ENCODE results near the gene ADAM10.

Gene ADAM10

DNA sequence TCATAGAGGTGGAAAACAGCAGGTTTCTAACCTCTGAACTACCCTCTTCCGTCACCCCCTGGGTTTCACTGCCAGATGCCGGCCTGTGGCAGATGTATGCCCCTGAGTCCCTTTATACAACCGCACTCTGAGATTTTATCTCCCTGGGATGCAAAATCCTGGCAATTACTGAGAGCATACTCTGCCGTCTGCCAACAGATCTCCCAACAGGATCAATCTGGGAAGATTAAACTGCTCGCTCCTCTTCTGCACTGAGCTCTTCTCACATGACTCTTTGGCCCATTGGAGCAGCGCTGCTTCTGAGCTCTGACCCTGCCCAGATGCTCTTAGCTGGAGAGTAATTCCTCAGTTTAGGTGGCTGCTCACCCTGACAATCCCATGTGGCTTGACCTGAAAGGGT, 184.5 kb downstream of the ADAM10 start:
- Histone ChIP-seq H3K4me1 (ENCODE audit: insufficient read depth, low read length) (peaks cover 2% of the 10 kb centered on the region), H3K4me3 (ENCODE audit: low read length) (no peak overlapping the region), H2AFZ (ENCODE audit: low read depth, low read length) (no peak overlapping the region), H3K36me3 (ENCODE audit: insufficient read depth, low read length) (no peaks in the 10 kb centered on the region), H3K9me3 (ENCODE audit: low read length) (no peaks in the 10 kb centered on the region), H3K27me3 (ENCODE audit: insufficient read depth, low read length) (no peaks in the 10 kb centered on the region)

DNA sequence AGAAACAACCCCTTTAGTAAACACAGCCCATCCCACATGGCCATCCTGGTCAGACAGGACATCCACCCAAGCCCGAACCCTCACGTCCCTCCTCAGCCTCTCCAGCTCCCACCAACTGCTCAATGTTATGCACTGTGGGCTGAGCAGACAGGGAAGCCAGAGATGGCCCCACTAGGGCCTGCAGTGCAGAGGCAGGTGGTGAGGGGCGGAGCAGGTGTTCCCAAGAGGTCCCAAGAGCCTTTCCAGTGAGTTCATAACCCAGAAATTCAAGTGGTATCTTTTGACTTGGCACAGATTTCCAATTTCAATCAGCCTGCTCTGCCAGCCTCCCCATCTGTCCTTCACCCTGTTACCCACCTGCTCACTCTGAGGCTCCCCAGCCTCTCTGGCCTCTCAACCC, 187.4 kb downstream of the ADAM10 start:
- Histone ChIP-seq H3K27me3 (ENCODE audit: insufficient read depth, low read length) (no peaks in the 10 kb centered on the region), H3K36me3 (ENCODE audit: insufficient read depth, low read length) (no peaks in the 10 kb centered on the region), H3K9me3 (ENCODE audit: low read length) (no peaks in the 10 kb centered on the region), H3K4me3 (ENCODE audit: low read length) (no peak overlapping the region), H3K4me1 (ENCODE audit: insufficient read depth, low read length) (no peaks in the 10 kb centered on the region), H2AFZ (ENCODE audit: low read depth, low read length) (no peak overlapping the region)

DNA sequence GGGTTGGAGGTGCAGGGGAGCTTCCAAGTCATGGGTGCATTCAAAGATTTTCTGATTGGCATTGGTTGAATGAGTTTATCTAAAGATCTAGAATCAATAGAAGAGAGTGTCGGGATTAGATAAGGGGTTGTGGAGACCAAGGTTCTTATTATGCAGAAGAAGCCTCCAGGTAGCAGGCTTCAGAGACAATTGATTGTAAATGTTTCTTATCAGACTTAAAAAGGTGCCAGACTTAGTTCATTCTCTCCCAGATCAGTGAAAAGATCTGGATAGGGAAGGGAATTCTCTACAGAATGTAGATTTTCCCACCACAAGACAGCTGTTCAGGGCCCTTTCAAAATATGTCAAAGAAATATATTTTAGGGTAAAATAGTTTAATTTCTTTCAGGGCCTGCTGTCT, 188.2 kb downstream of the ADAM10 start:
- H3K27me3 ChIP-seq (ENCODE audit: insufficient read depth, low read length) = no peaks in the 10 kb centered on the region
- no peaks in the 10 kb centered on the region for H3K9me3 ChIP-seq (ENCODE audit: low read length)
- H3K4me3 ChIP-seq (ENCODE audit: low read length) = no peak overlapping the region
- H2AFZ ChIP-seq (ENCODE audit: low read depth, low read length) = no peak overlapping the region
- H3K36me3 ChIP-seq (ENCODE audit: insufficient read depth, low read length) = no peaks in the 10 kb centered on the region
- no peaks in the 10 kb centered on the region for H3K4me1 ChIP-seq (ENCODE audit: insufficient read depth, low read length)

DNA sequence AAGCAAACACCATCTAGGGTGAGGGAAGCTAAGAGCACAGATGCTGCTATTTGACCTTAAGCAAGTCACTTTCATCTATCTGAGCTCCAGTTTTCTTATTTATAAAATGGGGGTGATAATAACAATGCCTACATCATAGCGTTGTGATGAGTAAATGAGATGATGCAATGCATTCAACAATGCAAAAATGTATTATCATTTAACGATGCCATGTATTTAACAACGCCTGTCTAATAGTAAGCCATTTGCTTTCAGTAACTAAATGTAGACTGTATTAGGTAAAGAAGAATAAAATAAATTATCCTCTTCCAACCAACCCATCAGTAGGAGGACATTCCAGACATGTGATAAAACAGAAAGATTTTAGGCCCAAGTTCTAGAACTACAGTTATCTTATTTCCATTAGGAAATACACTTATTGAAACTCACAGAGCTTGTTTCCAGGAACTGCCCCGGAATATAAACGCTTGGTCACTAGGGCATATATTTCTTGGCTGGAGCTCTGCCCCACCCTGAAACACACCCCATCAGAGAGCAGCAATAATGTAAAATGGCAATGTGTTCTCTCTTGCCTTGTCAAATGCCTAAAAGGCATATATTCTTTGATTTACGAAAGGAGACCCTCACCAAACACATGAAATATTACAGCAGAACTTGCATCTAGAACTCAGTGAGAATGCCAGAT, 189.5 kb downstream of the ADAM10 start:
- Histone ChIP-seq H3K4me3 (ENCODE audit: low read length) (no peak overlapping the region), H3K36me3 (ENCODE audit: insufficient read depth, low read length) (no peaks in the 10 kb centered on the region), H2AFZ (ENCODE audit: low read depth, low read length) (no peak overlapping the region)

DNA sequence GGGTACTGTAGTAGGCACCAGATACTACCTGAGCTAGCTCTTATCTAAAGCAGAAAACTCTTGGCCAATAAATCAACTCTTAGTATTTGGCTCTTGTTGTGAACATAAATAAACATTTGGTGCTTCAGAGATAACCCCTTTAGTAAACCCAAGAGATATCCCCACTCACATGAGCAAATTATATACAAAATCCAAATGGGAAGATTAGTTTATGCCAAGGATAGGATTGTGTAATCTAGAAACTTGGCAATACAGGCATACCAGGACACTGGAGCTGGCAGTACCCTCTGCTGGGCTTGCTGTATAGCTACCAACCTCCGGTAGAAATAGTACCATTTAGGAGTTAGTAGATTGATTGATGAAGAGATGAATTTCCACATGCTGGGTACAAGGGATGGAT, 190.7 kb downstream of the ADAM10 start:
- H3K4me3 ChIP-seq (ENCODE audit: low read length) = no peak overlapping the region
- H2AFZ ChIP-seq (ENCODE audit: low read depth, low read length) = no peak overlapping the region
- H3K27me3 ChIP-seq (ENCODE audit: insufficient read depth, low read length) = no peaks in the 10 kb centered on the region
- no peaks in the 10 kb centered on the region for H3K4me1 ChIP-seq (ENCODE audit: insufficient read depth, low read length)
- H3K9me3 ChIP-seq (ENCODE audit: low read length) = no peaks in the 10 kb centered on the region
- H3K36me3 ChIP-seq (ENCODE audit: insufficient read depth, low read length) = no peaks in the 10 kb centered on the region

More for the DNA sequence above, 189.5 kb downstream of the ADAM10 start:
- H3K27me3 ChIP-seq (ENCODE audit: insufficient read depth, low read length) = no peaks in the 10 kb centered on the region
- H3K9me3 ChIP-seq (ENCODE audit: low read length) = no peaks in the 10 kb centered on the region
- no peaks in the 10 kb centered on the region for H3K4me1 ChIP-seq (ENCODE audit: insufficient read depth, low read length)

DNA sequence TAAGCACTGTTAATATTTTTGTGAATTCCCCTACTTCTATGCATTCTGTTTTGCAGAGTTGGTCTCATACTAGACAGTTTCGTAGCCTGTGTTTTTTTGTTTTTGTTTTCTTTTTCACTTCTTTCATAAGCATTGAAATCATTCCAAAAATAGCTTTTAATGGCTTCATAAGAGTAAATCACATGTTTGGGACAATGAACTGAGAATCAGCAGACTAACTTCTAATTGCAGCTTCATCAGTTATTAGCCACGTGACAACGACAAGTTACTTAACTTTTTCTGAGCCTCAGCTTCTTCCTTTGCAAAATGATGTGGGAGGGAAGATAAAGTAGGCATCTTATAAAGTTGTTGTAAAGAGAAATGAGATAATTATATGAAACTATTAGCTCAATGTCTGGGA, 193.0 kb downstream of the ADAM10 start:
- no peaks in the 10 kb centered on the region for H3K9me3 ChIP-seq (ENCODE audit: low read length)
- H2AFZ ChIP-seq (ENCODE audit: low read depth, low read length) = no peak overlapping the region
- H3K27me3 ChIP-seq (ENCODE audit: insufficient read depth, low read length) = no peaks in the 10 kb centered on the region
- no peaks in the 10 kb centered on the region for H3K4me1 ChIP-seq (ENCODE audit: insufficient read depth, low read length)
- H3K4me3 ChIP-seq (ENCODE audit: low read length) = no peak overlapping the region
- no peaks in the 10 kb centered on the region for H3K36me3 ChIP-seq (ENCODE audit: insufficient read depth, low read length)

DNA sequence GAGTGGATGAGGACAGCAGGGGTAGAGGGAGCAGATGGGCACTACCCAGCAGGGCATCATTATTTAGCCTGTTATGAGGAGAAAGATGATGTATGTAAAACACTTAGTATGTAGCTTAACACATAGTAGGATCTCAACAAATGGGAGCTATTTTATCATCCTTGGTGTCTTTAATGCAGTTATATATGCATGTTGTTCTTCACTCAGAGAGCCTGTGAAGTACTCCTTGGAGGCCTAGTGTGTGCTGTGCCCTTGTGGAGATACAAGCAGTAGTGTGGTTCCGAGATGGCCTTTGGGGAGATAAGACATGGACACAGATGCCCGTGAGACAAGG, 193.5 kb downstream of the ADAM10 start:
- no peaks in the 10 kb centered on the region for H3K27me3 ChIP-seq (ENCODE audit: insufficient read depth, low read length)
- H3K4me3 ChIP-seq (ENCODE audit: low read length) = no peak overlapping the region
- no peaks in the 10 kb centered on the region for H3K36me3 ChIP-seq (ENCODE audit: insufficient read depth, low read length)
- H2AFZ ChIP-seq (ENCODE audit: low read depth, low read length) = no peak overlapping the region
- no peaks in the 10 kb centered on the region for H3K9me3 ChIP-seq (ENCODE audit: low read length)
- H3K4me1 ChIP-seq (ENCODE audit: insufficient read depth, low read length) = no peaks in the 10 kb centered on the region

DNA sequence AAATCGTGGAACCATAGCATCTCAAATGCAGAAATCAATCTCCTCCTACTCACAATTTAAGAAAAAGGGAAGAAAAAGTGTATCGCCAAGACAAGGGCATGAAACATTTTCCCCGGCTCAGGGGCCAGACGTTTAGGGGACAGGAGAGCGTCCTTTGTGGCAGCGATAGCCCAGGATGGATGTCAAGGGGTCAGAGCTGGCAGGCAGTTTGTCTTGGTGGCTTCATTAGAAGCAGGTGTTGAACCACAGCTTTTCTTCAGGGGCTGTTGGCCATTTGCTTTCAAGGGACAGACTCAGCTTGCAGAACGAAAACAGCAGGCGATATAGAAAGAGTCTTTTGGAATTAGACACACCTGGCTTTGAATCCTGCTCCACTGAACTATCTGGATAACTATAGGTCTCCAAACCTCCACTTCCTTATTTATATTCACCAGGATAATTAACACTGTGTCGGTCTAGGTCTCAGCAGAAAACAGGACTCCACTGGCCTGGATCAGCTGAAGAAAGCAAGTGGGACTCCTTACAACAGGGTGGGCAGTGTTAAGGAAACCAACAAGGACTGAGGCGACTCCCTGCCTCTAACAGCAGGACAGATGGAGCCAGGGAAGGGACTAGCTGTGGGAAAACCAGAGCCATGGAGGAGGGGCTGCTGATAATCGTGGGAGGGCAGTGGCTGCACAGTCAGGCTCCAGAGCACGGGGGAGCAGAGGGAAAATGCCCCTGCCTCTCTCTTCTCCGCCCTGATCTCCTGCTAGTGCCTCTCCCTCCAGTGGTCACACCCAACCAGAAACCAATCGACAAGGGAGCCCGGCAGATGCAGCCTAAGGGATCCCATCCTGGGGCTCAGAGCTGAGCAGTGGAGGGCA, 194.1 kb downstream of the ADAM10 start:
- Histone ChIP-seq H3K36me3 (ENCODE audit: insufficient read depth, low read length) (no peaks in the 10 kb centered on the region), H3K4me1 (ENCODE audit: insufficient read depth, low read length) (no peaks in the 10 kb centered on the region), H3K4me3 (ENCODE audit: low read length) (no peak overlapping the region), H2AFZ (ENCODE audit: low read depth, low read length) (no peak overlapping the region), H3K27me3 (ENCODE audit: insufficient read depth, low read length) (no peaks in the 10 kb centered on the region), H3K9me3 (ENCODE audit: low read length) (no peaks in the 10 kb centered on the region)

DNA sequence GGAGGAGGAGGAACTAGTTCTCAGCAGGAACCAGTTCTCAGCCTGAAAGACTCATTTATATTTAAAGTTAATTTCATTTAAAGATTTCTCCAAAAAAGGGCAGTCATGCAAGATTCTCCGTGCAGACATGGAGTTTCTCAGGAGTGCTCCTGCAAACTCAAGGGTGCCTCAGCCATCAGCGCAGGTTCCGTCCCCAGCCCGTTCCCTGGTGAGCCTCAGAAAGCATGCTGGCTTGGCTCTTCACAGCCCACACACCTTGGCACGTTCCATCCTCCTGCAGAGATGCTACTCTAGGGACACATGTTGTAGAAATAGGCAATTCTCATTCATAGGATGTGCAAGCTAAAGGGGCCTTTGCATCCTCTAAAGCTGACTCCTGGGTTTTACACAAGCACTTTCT, 194.7 kb downstream of the ADAM10 start:
- H3K9me3 ChIP-seq (ENCODE audit: low read length) = no peaks in the 10 kb centered on the region
- H2AFZ ChIP-seq (ENCODE audit: low read depth, low read length) = no peak overlapping the region
- H3K36me3 ChIP-seq (ENCODE audit: insufficient read depth, low read length) = no peaks in the 10 kb centered on the region
- H3K4me1 ChIP-seq (ENCODE audit: insufficient read depth, low read length) = no peaks in the 10 kb centered on the region
- H3K4me3 ChIP-seq (ENCODE audit: low read length) = no peak overlapping the region
- no peaks in the 10 kb centered on the region for H3K27me3 ChIP-seq (ENCODE audit: insufficient read depth, low read length)

DNA sequence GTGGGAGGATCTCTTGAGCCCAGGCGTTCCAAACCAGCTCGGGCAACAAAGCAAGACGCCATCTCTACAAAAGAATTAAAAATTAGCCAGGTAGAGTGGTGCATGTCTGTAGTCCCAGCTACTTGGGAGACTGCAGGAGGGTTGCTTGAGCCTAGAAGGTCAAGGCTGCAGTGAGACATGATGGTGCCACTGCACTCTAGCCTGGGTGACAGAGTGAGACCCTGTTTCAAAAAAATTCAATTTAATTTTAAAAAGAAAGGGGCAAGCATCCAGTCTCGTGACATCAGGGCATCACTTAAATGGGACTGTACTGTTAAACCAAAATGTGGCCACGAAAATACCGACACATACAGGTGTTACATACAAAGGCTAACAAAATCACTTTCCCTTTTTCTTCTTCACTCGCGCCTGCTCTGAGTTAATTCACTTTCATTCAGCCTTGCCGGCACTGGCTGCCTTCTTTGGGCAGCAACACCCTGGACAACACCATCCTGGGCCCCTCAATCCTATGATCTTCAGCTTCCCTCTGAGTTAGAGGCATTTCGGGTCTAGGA, 196.1 kb downstream of the ADAM10 start:
- Histone ChIP-seq H3K4me1 (ENCODE audit: insufficient read depth, low read length) (no peaks in the 10 kb centered on the region), H3K9me3 (ENCODE audit: low read length) (no peaks in the 10 kb centered on the region), H3K4me3 (ENCODE audit: low read length) (no peak overlapping the region), H3K27me3 (ENCODE audit: insufficient read depth, low read length) (no peaks in the 10 kb centered on the region), H2AFZ (ENCODE audit: low read depth, low read length) (no peak overlapping the region), H3K36me3 (ENCODE audit: insufficient read depth, low read length) (no peaks in the 10 kb centered on the region)

DNA sequence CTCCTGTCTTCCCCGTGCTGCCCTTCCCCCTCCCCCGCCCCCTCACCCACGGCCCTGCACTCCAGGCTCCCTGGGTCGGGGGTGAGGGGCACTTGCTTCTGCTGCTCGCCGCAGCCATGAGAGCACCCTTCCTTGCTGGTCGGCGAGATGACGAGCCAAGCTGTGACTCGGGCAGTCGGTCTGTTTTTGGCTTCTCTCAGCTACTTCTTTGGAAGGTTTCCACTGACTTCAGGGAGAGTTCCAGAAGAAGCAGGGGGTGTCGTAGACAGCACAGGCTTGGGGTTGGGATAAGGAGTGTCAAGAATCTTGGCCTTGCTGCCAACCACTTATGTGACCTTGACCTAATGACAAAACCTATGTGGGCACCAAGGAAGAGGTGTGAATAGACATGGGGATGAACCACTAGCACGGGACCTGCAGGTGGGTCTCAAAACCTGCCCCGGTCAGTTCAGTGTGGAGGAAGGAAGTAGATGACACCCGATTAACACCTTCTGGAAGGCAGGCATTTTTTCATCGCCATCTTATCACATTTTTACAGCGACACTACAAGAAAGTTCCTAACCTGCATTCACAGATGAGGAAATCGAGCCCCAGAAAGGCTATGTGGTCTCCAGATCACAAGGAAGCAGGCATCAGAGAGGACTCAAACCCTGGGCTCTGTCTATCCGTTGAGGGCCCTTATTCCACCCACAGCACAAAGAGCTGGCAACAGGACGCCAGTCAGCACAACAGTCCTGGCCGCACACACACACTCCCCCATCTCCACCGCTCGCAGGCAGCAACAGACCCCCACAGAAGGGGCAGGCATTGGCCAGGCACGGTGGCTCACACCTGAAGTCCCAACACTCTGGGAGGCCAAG, 196.8 kb downstream of the ADAM10 start:
- H3K36me3 ChIP-seq (ENCODE audit: insufficient read depth, low read length) = no peaks in the 10 kb centered on the region
- no peaks in the 10 kb centered on the region for H3K27me3 ChIP-seq (ENCODE audit: insufficient read depth, low read length)
- H3K4me3 ChIP-seq (ENCODE audit: low read length) = no peak overlapping the region
- no peaks in the 10 kb centered on the region for H3K4me1 ChIP-seq (ENCODE audit: insufficient read depth, low read length)
- no peaks in the 10 kb centered on the region for H3K9me3 ChIP-seq (ENCODE audit: low read length)
- H2AFZ ChIP-seq (ENCODE audit: low read depth, low read length) = no peak overlapping the region

DNA sequence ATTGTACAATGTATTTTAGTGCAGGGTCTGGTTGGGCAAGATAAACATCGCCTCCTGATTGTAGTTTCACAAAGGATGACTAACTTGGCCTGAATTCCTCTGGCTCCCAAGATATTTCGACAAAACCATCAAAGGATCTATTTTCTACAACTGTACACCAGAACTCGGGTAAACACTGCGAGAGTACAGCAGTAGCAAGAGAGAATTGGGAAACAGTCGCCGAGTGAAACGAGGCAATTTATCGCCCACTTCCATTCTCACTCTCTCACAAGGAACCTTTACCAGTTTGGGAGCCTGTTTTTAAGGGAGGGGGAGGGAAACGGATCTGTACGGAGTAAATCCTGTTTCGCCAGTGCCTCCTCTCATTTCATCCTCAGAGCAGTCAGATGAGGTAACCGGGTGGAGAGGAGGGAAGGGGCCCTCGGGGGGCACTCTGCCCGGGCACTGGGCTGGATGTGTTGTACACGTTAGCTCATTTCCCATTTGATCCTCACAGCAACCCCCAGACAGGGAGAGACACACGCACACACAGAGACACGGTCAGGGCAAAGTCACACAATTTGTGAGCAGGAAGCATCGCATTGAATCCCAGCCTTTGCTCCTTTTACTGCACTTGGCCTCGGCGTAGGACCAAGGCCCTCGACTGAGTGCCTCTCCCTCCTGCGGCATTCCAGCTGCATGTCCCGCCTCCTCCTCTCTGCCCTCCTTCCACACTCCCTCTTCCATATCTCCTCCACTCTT, 197.6 kb downstream of the ADAM10 start:
- Histone ChIP-seq H2AFZ (ENCODE audit: low read depth, low read length) (no peak overlapping the region), H3K27me3 (ENCODE audit: insufficient read depth, low read length) (no peaks in the 10 kb centered on the region), H3K36me3 (ENCODE audit: insufficient read depth, low read length) (no peaks in the 10 kb centered on the region), H3K9me3 (ENCODE audit: low read length) (no peaks in the 10 kb centered on the region), H3K4me1 (ENCODE audit: insufficient read depth, low read length) (no peaks in the 10 kb centered on the region), H3K4me3 (ENCODE audit: low read length) (no peak overlapping the region)
